ENCODE data around the gene PTPN11. TPM values are rescaled to one million over a fixed set of nuclear protein-coding genes. Genes with fewer than 3 reads are reported as not detected.

The PTPN11 gene
- total and polyA plus RNA-seq, 2 of the 13 experiments (the other 11 are each of a cell fraction or from before 2014, with no cell fraction given): 30.0 to 63.5 TPM

GRCh38 chr12:112514926-112515642 is 96.3 kb downstream of the PTPN11 start (continued):
- TF ChIP-seq ZSCAN9 (CRISPR knock-in tag; IDR thresholded peaks at IDR 0.05; ENCODE audit: borderline replicate concordance): no peak

DNA sequence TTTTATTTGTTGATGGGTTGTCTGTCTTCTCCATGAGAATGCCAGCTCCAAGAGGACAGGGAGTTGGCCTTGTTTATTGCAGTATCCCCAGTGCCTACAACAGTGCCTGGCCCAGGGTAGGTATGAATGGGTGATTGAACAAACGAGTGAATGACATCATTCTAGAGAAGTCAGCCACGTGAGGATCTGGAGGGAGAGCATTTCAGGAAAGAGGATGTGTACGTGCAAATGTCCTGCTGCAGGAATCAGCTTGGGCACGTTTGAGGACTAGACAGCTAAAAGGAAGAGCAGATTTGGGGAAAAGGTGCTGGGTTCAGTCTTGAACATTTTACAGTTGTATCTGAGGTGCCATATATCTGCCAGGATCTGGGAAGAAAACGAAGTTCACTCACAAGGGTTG is 97.1 kb downstream of the PTPN11 start:
- in situ Hi-C loops (cut with HindIII; ENCODE audit: extremely low pct_ligation_motif_present, low pct_unique_long_range_greater_than_20kb): no loop called here
- CTCF ChIA-PET (ENCODE audit: low intra/inter-chr PET ratio, low total read pairs): no interaction called here
- intact Hi-C loops (cut with micrococcal nuclease; ENCODE audit: unreplicated experiment): no loop called here
- Histone ChIP-seq H3K79me2 (ENCODE audit: insufficient read depth, low read length) (no peaks in the 10 kb centered on the region), H3K9me3 (ENCODE audit: low read length) (no peaks in the 10 kb centered on the region), H3K4me3 (replicated peaks in 1 of 3; ENCODE audit: insufficient read depth in 1 of 3, low read depth in 2 of 3, low read length in 3 of 3) (no peak overlapping the region), H3K9ac (ENCODE audit: insufficient read depth, low read depth, low read length) (no peak overlapping the region), H3K27ac (ENCODE audit: extremely low read length, insufficient read depth, low read length) (no peak overlapping the region), H3K4me1 (ENCODE audit: insufficient read depth, low read length) (no peaks in the 10 kb centered on the region), H3K27me3 (ENCODE audit: control insufficient read depth in 1 of 2, insufficient read depth in 2 of 2, low read length in 2 of 2) (peaks cover 0 to 3% of the 10 kb centered on the region in 2 experiments; a peak in 1 of 5 replicates), H3K4me2 (ENCODE audit: low read depth, low read length) (no peak overlapping the region), H4K20me1 (ENCODE audit: insufficient read depth, low read length) (no peaks in the 10 kb centered on the region), H3K36me3 (replicated peaks in 1 of 2; ENCODE audit: control insufficient read depth in 1 of 2, insufficient read depth in 2 of 2, low read length in 2 of 2) (no peaks in the 10 kb centered on the region), H2AFZ (ENCODE audit: low read length) (no peak overlapping the region)
- TF ChIP-seq ZNF598 (CRISPR knock-in tag; IDR thresholded peaks at IDR 0.05; ENCODE audit: borderline replicate concordance): no peak
- peak; percentile 50; the same call in 1 of the 2 replicates for TF ChIP-seq ATF7 (IDR thresholded peaks at IDR 0.05)
- no peak for TF ChIP-seq ATF7 (CRISPR knock-in tag; IDR thresholded peaks at IDR 0.05)
- no peak for TF ChIP-seq JUNB (CRISPR knock-in tag; IDR thresholded peaks at IDR 0.05; ENCODE audit: borderline replicate concordance)
- TF ChIP-seq SALL1 (CRISPR knock-in tag; IDR thresholded peaks at IDR 0.05): no peak
- no peak for TF ChIP-seq MBNL3 (CRISPR knock-in tag; conservative IDR thresholded peaks at IDR 0.05)
- TF ChIP-seq PAF1 (CRISPR knock-in tag; IDR thresholded peaks at IDR 0.05): no peak
- no peak for TF ChIP-seq ZFAT (CRISPR knock-in tag; conservative IDR thresholded peaks at IDR 0.05)
- no peak for TF ChIP-seq ZNF572 (CRISPR knock-in tag; IDR thresholded peaks at IDR 0.05)
- no peak for TF ChIP-seq ZNF136 (CRISPR knock-in tag; IDR thresholded peaks at IDR 0.05; ENCODE audit: low read depth)
- ATAC-seq (no peak), DNase-seq (ENCODE audit: low spot score) (no peak), FAIRE-seq (no peak)
- POLR2A ChIA-PET: no interaction called here
- 24% methylated on average over 5 of the region's 5 CpGs for WGBS (ENCODE audit: low lambda C conversion rate)
- no TSS peak for BruUV-seq (replicated peaks)
